Heart left ventricle (tissue), 16 donors: ENCODE data around the gene CUX1. TPM values are rescaled to one million over a fixed set of nuclear protein-coding genes. Genes with fewer than 3 reads are reported as not detected.

Source experiments
- ATAC-seq, 4 donors: fragments of 200-7000 bp; cut with Tn5 transposase; one replicate each; pipeline ENCODE4 v1.9.1; 2020 to 2022; ENCODE audit warnings: moderate library complexity in 4 of 4, mild to moderate bottlenecking in 3 of 4, moderate number of reproducible peaks in 1 of 4
- DNase-seq, 5 donors: peaks; one replicate each; pipeline ENCODE4 v3.0.0-alpha.2; 2020
- H3K27ac ChIP-seq, 12 donors: fragments of 200-600 bp; sonication (generic) in 4 of 12; one replicate each; pipeline versions ENCODE4 v1.5.0 to v1.8.0; 2016 to 2022; ENCODE audit warnings: mild to moderate bottlenecking in 2 of 12
- H3K27me3 ChIP-seq, 9 donors: fragments of 200-600 bp; sonication (generic) in 2 of 9; one replicate each; pipeline versions ENCODE4 v1.5.1 to v1.8.0; 2016 to 2022; ENCODE audit warnings: mild to moderate bottlenecking in 3 of 9
- H3K36me3 ChIP-seq, 9 donors: fragments of 200-600 bp; sonication (generic) in 2 of 9; one replicate each; pipeline versions ENCODE4 v1.5.0 to v1.8.0; 2018 to 2022; ENCODE audit warnings: mild to moderate bottlenecking in 2 of 9
- H3K4me1 ChIP-seq, 12 donors: fragments of 200-600 bp; sonication (generic) in 4 of 12; one replicate each; pipeline versions ENCODE4 v1.5.0 to v1.8.0; 2016 to 2022; ENCODE audit warnings: mild to moderate bottlenecking in 3 of 12
- H3K4me3 ChIP-seq, 12 donors: fragments of 200-600 bp; sonication (generic) in 4 of 12; one replicate each; pipeline versions ENCODE4 v1.5.0 to v1.8.0; 2017 to 2022; ENCODE audit warnings: mild to moderate bottlenecking in 9 of 12, moderate library complexity in 4 of 12
- H3K9me3 ChIP-seq, 12 donors: fragments of 200-600 bp; sonication (generic) in 4 of 12; one replicate each; pipeline versions ENCODE4 v1.5.0 to v1.8.0; 2016 to 2022; ENCODE audit warnings: mild to moderate bottlenecking in 1 of 12
- CTCF ChIP-seq, 12 donors: fragments of 200-600 bp; sonication (generic) in 4 of 12; IDR thresholded peaks; one replicate each; pipeline versions ENCODE4 v1.5.0 to v1.8.0; 2018 to 2022; ENCODE audit warnings: antibody characterized with exemption in 12 of 12, mild to moderate bottlenecking in 5 of 12
- POLR2A ChIP-seq, 2 donors: fragments of 450-650 bp; IDR thresholded peaks; one replicate each; pipeline ENCODE4 v1.6.1; 2017; ENCODE audit warnings: antibody characterized with exemption in 2 of 2, mild to moderate bottlenecking in 2 of 2, moderate library complexity in 2 of 2
- WGBS, 4 donors: extraction: QIAGEN DNeasy Blood & Tissue Kit in 2 of 4; methylation state at CpG; one replicate each; pipeline versions ENCODE4 v1.1.5 to v1.1.7; 2013 to 2018; 5-methylcytosine and 5-hydroxymethylcytosine counted together
- intact Hi-C, 10 donors: fragments of 100-400 bp; cut with DNase I; formaldehyde crosslinking; loops; one replicate each; pipeline versions ENCODE4 v1.11.1 to v1.14.2; 2022
- polyA plus RNA-seq, 2 donors: library from polyadenylated mRNA; stranded (reverse); fragments of 200-250 nt; gene quantifications; one replicate each; pipeline ENCODE4 v1.2.3, GENCODE V29; 2013
- total RNA-seq, 9 donors: library from RNA; depleted of rRNA in 2 of 9; stranded (reverse); fragments of >200 nt in 2 of 9; fragmentation: NEBNext Ultra II Directional in 3 of 9; extraction: Animal tissue kit (Norgen Biotek cat#: 25700) in 3 of 9; gene quantifications; one replicate each; pipeline versions ENCODE4 v1.1.0 to v1.2.4, GENCODE V29; 2016 to 2023
- donor health status: ischemic (EF 13 %, LVEDD 7.1; RV severe dilation, severe dysfunction).
- donor health status: healthy with polysubstance abuse.
- donor health status: DM: no; HTN: yes; CAD: no.
- donor health status: DM: no; HTN: no; CAD: no.
- donor health status: ischemic (EF 25% LVEDD 6.9; RV normal size, moderate dysfunction).
- donor health status: ischemic (EF 25% LVEDD 5.7; RV mildly dilated, moderate dysfunction).
- donor health status: healthy.
- donor health status: DM: yes; HTN: yes; CAD: no.
- donor health status: ischemic (EF 35%, LVEDD 5.7; RV mildly dilated, moderate dysfunction).
- donor health status: nonischemic (EF 11% LVEDD 7.7; RV severe dilation, severe dysfunction).
- donor health status: DM: yes; HTN: yes; CAD: no.
- donor health status: PGD.
- donor health status: ischemic (EF 29% LVEDD 5.4; RV normal size, mild dysfunction).
- donor health status: nonischemic (EF 23%, LVEDD 6.1; RV moderate dilation, normal function).

Gene CUX1
- total and polyA plus RNA-seq, 11 donors: 51.9 to 173 (median 122) TPM

- H3K4me3 ChIP-seq: no peak overlapping the region
- H3K27me3 ChIP-seq: no peaks in the 10 kb centered on the region
These were observed 174.4 kb downstream of the CUX1 start for GRCh38 chr7:101991860-101992259.

GRCh38 chr7:101993311-101993710 lies 175.9 kb downstream of the CUX1 start:
- no peak overlapping the region for H3K4me3 ChIP-seq
- DNase-seq (no peak), ATAC-seq (no peak)
- no peak overlapping the region for H3K27ac ChIP-seq
- TF ChIP-seq CTCF (IDR thresholded peaks at IDR 0.05) (no peak), POLR2A (IDR thresholded peaks at IDR 0.05) (no peak)
- H3K36me3 ChIP-seq: no peaks in the 10 kb centered on the region
- WGBS, 4 donors: 85 to 89% (median 87%) methylated on average over 8 of the region's 8 CpGs
- intact Hi-C loops: no loop called here
- peaks cover 0 to 7% (median 0%) of the 10 kb centered on the region in 12 donors for H3K4me1 ChIP-seq
- H3K9me3 ChIP-seq: no peaks in the 10 kb centered on the region
- H3K27me3 ChIP-seq: no peaks in the 10 kb centered on the region

More at GRCh38 chr7:101991860-101992259, 174.4 kb downstream of the CUX1 start:
- no peaks in the 10 kb centered on the region for H3K9me3 ChIP-seq
- 94 to 98% (median 96%) methylated on average over 3 of the region's 3 CpGs for WGBS, 4 donors
- intact Hi-C loops: no loop called here
- DNase-seq (no peak), ATAC-seq (no peak)
- peaks cover 0 to 4% (median 0%) of the 10 kb centered on the region in 12 donors for H3K4me1 ChIP-seq
- no peak overlapping the region for H3K27ac ChIP-seq
- TF ChIP-seq CTCF (IDR thresholded peaks at IDR 0.05) (no peak), POLR2A (IDR thresholded peaks at IDR 0.05) (no peak)
- H3K36me3 ChIP-seq: no peaks in the 10 kb centered on the region

- intact Hi-C loops: no loop called here
- Histone ChIP-seq H3K27ac (no peak overlapping the region), H3K9me3 (no peaks in the 10 kb centered on the region), H3K27me3 (no peaks in the 10 kb centered on the region), H3K4me1 (peaks cover 0 to 25% (median 6%) of the 10 kb centered on the region in 12 donors), H3K36me3 (no peaks in the 10 kb centered on the region), H3K4me3 (no peak overlapping the region)
- ATAC-seq (no peak), DNase-seq (no peak)
- 83 to 95% (median 89%) methylated on average over 5 of the region's 5 CpGs for WGBS, 4 donors
- TF ChIP-seq CTCF (IDR thresholded peaks at IDR 0.05) (no peak), POLR2A (IDR thresholded peaks at IDR 0.05) (no peak)
These were observed 177.7 kb downstream of the CUX1 start for GRCh38 chr7:101995121-101995520.

- DNase-seq (no peak), ATAC-seq (no peak)
- no peak overlapping the region for H3K27ac ChIP-seq
- no peak overlapping the region for H3K4me3 ChIP-seq
- TF ChIP-seq CTCF (IDR thresholded peaks at IDR 0.05): no peak
- TF ChIP-seq POLR2A (IDR thresholded peaks at IDR 0.05): no peak
- H3K27me3 ChIP-seq: no peaks in the 10 kb centered on the region
- 80 to 86% (median 82%) methylated on average over 10 of the region's 10 CpGs for WGBS, 4 donors
- H3K36me3 ChIP-seq: no peaks in the 10 kb centered on the region
- intact Hi-C loops: no loop called here
- H3K4me1 ChIP-seq: peaks cover 0 to 35% (median 12%) of the 10 kb centered on the region in 12 donors
- H3K9me3 ChIP-seq: no peaks in the 10 kb centered on the region
These were observed 178.8 kb downstream of the CUX1 start for GRCh38 chr7:101996131-101996691.
